ENCODE measurements around the gene PIM1. TPM values are rescaled to one million over a fixed set of nuclear protein-coding genes. Genes with fewer than 3 reads are reported as not detected.

PIM1 gene
- total RNA-seq, 4 donors from 2014 or later: 5.0 to 23.0 (median 13.0) TPM

DNA sequence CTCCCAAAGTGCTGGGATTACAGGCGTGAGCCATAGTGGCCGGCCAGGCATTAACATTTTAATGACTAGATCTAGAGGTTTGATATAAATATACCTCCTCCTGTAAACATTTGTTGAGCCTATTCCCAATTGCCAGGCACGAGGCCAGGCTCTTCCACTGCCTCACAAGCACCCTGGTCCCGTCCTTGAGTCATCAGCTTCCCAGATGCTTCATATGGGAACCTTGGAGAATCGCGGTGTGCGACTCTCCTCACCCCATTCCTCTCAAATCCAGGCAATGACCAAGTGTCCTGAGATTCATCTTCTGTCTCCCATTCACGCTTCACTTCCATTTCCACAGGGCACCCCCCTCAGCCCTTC, 35.9 kb upstream of the PIM1 start:
- no peak for ATAC-seq
- no peaks in the 10 kb centered on the region for H3K9me3 ChIP-seq
- intact Hi-C loops (cut with DNase I; ENCODE audit: low total_unique reads): loop anchor here (1.0 to 5.0 kb wide), 2 partner anchors 35 to 147 kb away; partner anchors contain the start of gene MTCH1

DNA sequence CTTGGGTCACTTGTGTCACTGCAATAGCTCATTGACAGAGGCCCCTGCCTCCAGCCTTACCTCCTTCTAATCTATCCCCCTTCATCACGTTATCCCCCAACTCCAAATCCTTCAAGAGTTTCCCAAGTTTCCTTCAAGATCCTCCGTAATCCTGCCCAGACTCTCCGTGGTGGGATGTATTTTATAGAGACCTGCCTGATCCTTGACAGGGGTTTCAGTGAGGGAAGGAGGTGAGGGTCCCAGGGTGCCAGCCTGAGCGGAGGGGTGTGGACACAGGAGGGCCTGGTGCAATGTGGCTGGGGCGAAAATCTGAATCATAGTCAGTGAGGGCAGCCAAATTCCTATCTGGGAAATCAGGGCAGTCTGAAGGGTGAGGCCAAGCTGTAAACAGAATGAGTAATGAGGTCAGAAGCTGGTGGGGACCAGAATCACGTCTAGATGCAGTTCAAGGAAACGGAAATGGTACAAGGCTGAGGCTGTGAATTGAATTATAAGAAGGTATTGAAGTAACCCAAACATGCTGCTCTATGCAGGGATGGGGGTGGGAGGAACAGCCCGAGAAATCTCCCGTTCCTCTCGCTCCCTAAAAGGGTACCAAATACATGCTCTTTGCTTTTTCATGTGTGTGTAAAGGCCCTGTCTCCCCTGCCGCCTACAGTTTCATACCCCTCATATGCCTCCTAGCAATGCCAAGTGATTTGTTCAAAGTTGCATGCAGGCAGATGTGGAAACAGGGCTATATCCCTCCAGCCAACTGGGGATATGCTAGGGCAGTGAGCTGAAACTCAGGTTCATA, 35.4 kb upstream of the PIM1 start:
- Histone ChIP-seq H3K9me3 (no peaks in the 10 kb centered on the region), H3K4me1 (peaks cover 39 to 48% of the 10 kb centered on the region in 2 donors), H3K27ac (peak overlapping the region; percentile 91 to 95 (median 93)), H3K27me3 (no peaks in the 10 kb centered on the region), H3K36me3 (no peaks in the 10 kb centered on the region), H3K4me3 (no peak overlapping the region)
- intact Hi-C loops (cut with DNase I; ENCODE audit: low total_unique reads) (loop anchor here (1.0 to 5.0 kb wide), 2 partner anchors 35 to 147 kb away; partner anchors contain the start of gene MTCH1), in situ Hi-C loops (cut with MboI; ENCODE audit: low sequenced_read_pairs in 4 of 4) (loop anchor here in 1 of 4 donors (5.0 kb wide), 1 partner anchor 38 kb away; the partner anchor contains the start of gene PIM1)
- ATAC-seq: peak; percentile 68 to 82
- TF ChIP-seq POLR2A (IDR thresholded peaks at IDR 0.05) (no peak), CTCF (IDR thresholded peaks at IDR 0.05 in 4 of 5, conservative IDR thresholded peaks at IDR 0.05 in 1 of 5) (no peak)
- DNase-seq: peak; percentile 74 to 76

More for the DNA sequence above, 35.9 kb upstream of the PIM1 start:
- DNase-seq: peak in 1 of 2 donors; percentile 16
- Histone ChIP-seq H3K4me3 (no peak overlapping the region), H3K27me3 (no peaks in the 10 kb centered on the region), H3K4me1 (peaks cover 39 to 50% of the 10 kb centered on the region in 2 donors), H3K36me3 (no peaks in the 10 kb centered on the region), H3K27ac (peak overlapping the region; percentile 91 to 95 (median 93))
- TF ChIP-seq CTCF (IDR thresholded peaks at IDR 0.05 in 4 of 5, conservative IDR thresholded peaks at IDR 0.05 in 1 of 5) (no peak), POLR2A (IDR thresholded peaks at IDR 0.05) (no peak)
- in situ Hi-C loops (cut with MboI; ENCODE audit: low sequenced_read_pairs in 4 of 4): loop anchor here in 1 of 4 donors (5.0 kb wide), 1 partner anchor 38 kb away; the partner anchor contains the start of gene PIM1

DNA sequence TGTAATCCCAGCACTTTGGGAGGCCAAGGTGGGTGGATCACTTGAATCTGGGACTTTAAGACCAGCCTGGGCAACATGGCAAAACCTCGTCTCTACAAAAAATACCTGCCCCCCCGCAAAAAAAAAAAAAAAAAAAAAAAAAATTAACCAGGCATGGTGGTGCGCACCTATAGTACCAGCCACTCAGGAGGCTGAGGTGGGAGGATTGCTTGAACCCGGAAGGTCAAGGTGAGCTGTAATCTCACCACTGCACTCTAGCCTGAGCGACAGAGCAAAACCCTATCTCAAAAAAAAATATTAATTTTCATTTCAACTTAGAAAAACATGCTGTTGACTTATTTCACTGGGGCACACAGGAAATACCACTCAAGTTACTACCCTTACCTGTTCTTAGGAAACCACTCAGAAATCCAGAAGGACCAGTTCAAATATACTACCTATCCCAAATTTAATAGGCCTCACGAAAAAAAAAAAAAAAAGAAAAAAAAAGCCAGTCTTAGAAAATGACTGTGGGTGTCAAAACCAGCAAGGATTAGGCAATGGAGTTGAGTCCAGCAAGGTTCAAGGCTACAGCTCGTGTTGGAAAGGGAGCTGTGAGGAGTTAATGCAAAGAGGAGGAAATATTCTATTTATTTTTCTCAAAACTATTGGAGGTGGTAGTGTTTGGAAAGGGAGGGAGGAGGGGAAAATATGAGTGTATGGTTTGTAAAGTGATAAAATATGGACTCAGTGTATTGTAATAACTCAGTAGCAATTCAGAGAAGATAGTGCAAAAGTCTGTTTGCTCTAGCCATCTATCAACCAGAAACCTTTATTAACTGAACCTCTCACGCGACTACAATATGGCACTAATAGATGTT, 33.9 kb upstream of the PIM1 start:
- DNase-seq: no peak
- Histone ChIP-seq H3K9me3 (no peaks in the 10 kb centered on the region), H3K27ac (peak overlapping the region in 3 of 4 donors; percentile 91 to 93 (median 93)), H3K36me3 (no peaks in the 10 kb centered on the region), H3K27me3 (no peaks in the 10 kb centered on the region), H3K4me1 (peaks cover 32 to 35% of the 10 kb centered on the region in 2 donors), H3K4me3 (no peak overlapping the region)
- in situ Hi-C loops (cut with MboI; ENCODE audit: low sequenced_read_pairs in 4 of 4) (no loop called here), intact Hi-C loops (cut with DNase I; ENCODE audit: low total_unique reads) (no loop called here)
- no peak for ATAC-seq
- TF ChIP-seq POLR2A (IDR thresholded peaks at IDR 0.05) (no peak), CTCF (IDR thresholded peaks at IDR 0.05 in 4 of 5, conservative IDR thresholded peaks at IDR 0.05 in 1 of 5) (no peak)

DNA sequence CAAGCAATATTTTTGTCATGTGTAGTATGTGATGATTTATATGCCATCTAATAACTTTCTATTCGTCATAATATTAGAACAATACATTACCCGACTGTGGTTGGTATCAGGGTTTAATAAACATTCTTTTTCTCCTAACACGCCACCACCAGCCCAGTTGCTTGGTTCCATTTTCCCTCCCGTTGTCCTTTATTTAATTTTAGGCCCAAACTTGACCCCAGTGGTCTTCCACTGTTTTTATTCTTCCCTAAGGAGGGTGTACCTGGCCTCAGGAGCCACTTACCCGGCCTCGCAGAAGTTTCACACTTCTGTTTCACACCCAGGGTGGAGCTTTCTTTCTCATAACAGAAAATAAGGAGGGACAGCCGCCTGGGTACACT, 33.1 kb upstream of the PIM1 start:
- TF ChIP-seq CTCF (IDR thresholded peaks at IDR 0.05 in 4 of 5, conservative IDR thresholded peaks at IDR 0.05 in 1 of 5) (no peak), POLR2A (IDR thresholded peaks at IDR 0.05) (no peak)
- peaks cover 30 to 35% of the 10 kb centered on the region in 2 donors for H3K4me1 ChIP-seq
- H3K9me3 ChIP-seq: no peaks in the 10 kb centered on the region
- ATAC-seq (no peak), DNase-seq (no peak)
- no peak overlapping the region for H3K4me3 ChIP-seq
- no peaks in the 10 kb centered on the region for H3K36me3 ChIP-seq
- H3K27me3 ChIP-seq: no peaks in the 10 kb centered on the region
- intact Hi-C loops (cut with DNase I; ENCODE audit: low total_unique reads): no loop called here
- H3K27ac ChIP-seq: no peak overlapping the region
- in situ Hi-C loops (cut with MboI; ENCODE audit: low sequenced_read_pairs in 4 of 4): no loop called here

Data from gastrocnemius medialis (tissue), 4 donors.